H1 (cell line): ENCODE results near the gene TACR3. TPM values are rescaled to one million over a fixed set of nuclear protein-coding genes. Genes with fewer than 3 reads are reported as not detected.

ENCODE experiments used
- CTCF ChIA-PET: fragments of 300-600 bp; sonication (Branson Sonifier 250); formaldehyde crosslinking; loops from one replicate; lab custom pipeline; 2021; ENCODE audit not compliant: partially characterized antibody; lab: Charles Lee
- POLR2A ChIA-PET: fragments of 300-600 bp; sonication (Branson Sonifier 250); formaldehyde crosslinking; loops from one replicate; lab custom pipeline; 2021; ENCODE audit warnings: inconsistent platforms; ENCODE audit not compliant: partially characterized antibody; lab: Charles Lee
- DNase-seq, 2 experiments: peaks; one replicate each; pipeline versions ENCODE4 v3.0.0 to v3.0.0-alpha.2; 2010 to 2022; ENCODE audit warnings: low spot score in 2 of 2, low read depth in 1 of 2, mixed read lengths in 1 of 2
- FAIRE-seq: peaks from 2 replicates; lab custom pipeline; 2011; peaks lifted over from hg19 to GRCh38; lab: Jason Lieb, UNC
- H2AFZ ChIP-seq: 2 replicates; pipeline ENCODE4 v1.8.1; 2012; ENCODE audit warnings: low read length, inconsistent platforms
- H2AK5ac ChIP-seq: 2 replicates; pipeline ENCODE4 v1.6.1; 2013; ENCODE audit warnings: low read depth, low read length
- H2BK120ac ChIP-seq: replicated peaks from 2 replicates; pipeline ENCODE3; 2013; ENCODE audit warnings: low read depth, low read length, inconsistent platforms
- H2BK12ac ChIP-seq: 2 replicates; pipeline ENCODE4 v1.6.1; 2013; ENCODE audit warnings: low read depth, low read length
- H2BK15ac ChIP-seq: 2 replicates; pipeline ENCODE4 v1.6.1; 2013; ENCODE audit warnings: low read length
- H2BK20ac ChIP-seq: 2 replicates; pipeline ENCODE4 v1.6.1; 2013; ENCODE audit warnings: low read length
- H2BK5ac ChIP-seq: 2 replicates; pipeline ENCODE4 v1.6.1; 2013; ENCODE audit warnings: low read depth, low read length
- H3K14ac ChIP-seq: 2 replicates; pipeline ENCODE4 v1.6.1; 2013; ENCODE audit warnings: inconsistent platforms; ENCODE audit not compliant: insufficient read length
- H3K18ac ChIP-seq: 2 replicates; pipeline ENCODE4 v1.6.1; 2013; ENCODE audit warnings: low read length; ENCODE audit errors: extremely low read depth
- H3K23ac ChIP-seq: 2 replicates; pipeline ENCODE4 v1.6.1; 2013; ENCODE audit warnings: inconsistent platforms; ENCODE audit not compliant: insufficient read length
- H3K23me2 ChIP-seq: 2 replicates; pipeline ENCODE4 v1.6.1; 2013; ENCODE audit warnings: low read depth, low read length
- H3K27ac ChIP-seq: 2 replicates; pipeline ENCODE4 v1.6.1; 2011; ENCODE audit warnings: low read depth, low read length, inconsistent platforms
- H3K27me3 ChIP-seq, 4 experiments: replicated peaks in 1 of 4; 1 replicate in 1 of 4; 2 replicates in 3 of 4; pipeline versions ENCODE4 v1.6.1 to v1.8.1; 2011 to 2013; ENCODE audit warnings: low read length in 3 of 4, mild to moderate bottlenecking in 3 of 4, inconsistent platforms in 2 of 4, mixed read lengths in 2 of 4, moderate library complexity in 1 of 4; ENCODE audit not compliant: control insufficient read depth in 3 of 4, insufficient read depth in 3 of 4; ENCODE audit errors: extremely low read depth in 1 of 4
- H3K36me3 ChIP-seq, 4 experiments: 2 replicates each; pipeline versions ENCODE4 v1.6.1 to v1.8.1; 2011 to 2013; ENCODE audit warnings: mild to moderate bottlenecking in 4 of 4, low read length in 3 of 4, moderate library complexity in 2 of 4, control low read depth in 1 of 4, inconsistent platforms in 1 of 4; ENCODE audit not compliant: insufficient read depth in 4 of 4, control insufficient read depth in 2 of 4
- H3K4ac ChIP-seq: replicated peaks from 2 replicates; pipeline ENCODE3; 2013; ENCODE audit warnings: low read length, low read depth, mixed read lengths, inconsistent platforms; ENCODE audit not compliant: insufficient read length
- H3K4me1 ChIP-seq, 4 experiments: replicated peaks in 1 of 4; 1 replicate in 1 of 4; 2 replicates in 3 of 4; pipeline versions ENCODE4 v1.6.1 to v1.8.1; 2011 to 2013; ENCODE audit warnings: low read length in 3 of 4, inconsistent platforms in 2 of 4, mixed read lengths in 1 of 4; ENCODE audit not compliant: insufficient read depth in 4 of 4, control insufficient read depth in 3 of 4
- H3K4me2 ChIP-seq, 2 experiments: 2 replicates each; pipeline versions ENCODE4 v1.6.1 to v1.8.1; 2011 to 2013; ENCODE audit warnings: low read depth in 2 of 2, low read length in 2 of 2, control low read depth in 1 of 2, inconsistent platforms in 1 of 2, mild to moderate bottlenecking in 1 of 2; ENCODE audit not compliant: insufficient read depth in 1 of 2
- H3K4me3 ChIP-seq, 4 experiments: fragments of 200-600, 300-600 bp in 1 of 4; sonication (generic), shearing (Covaris generic), sonication (Bioruptor Twin) in 1 of 4; 2 replicates each; pipeline versions ENCODE4 v1.5.1 to v1.8.1; 2011 to 2016; ENCODE audit warnings: low read length in 4 of 4, low read depth in 3 of 4, control low read depth in 2 of 4, inconsistent platforms in 2 of 4, mild to moderate bottlenecking in 2 of 4, mixed read lengths in 1 of 4, moderate library complexity in 1 of 4; ENCODE audit not compliant: insufficient read depth in 2 of 4; ENCODE audit errors: extremely low read depth in 1 of 4
- H3K56ac ChIP-seq: replicated peaks from 2 replicates; pipeline ENCODE3; 2013; ENCODE audit warnings: low read depth, mild to moderate bottlenecking, mixed read lengths, low read length, inconsistent platforms; ENCODE audit not compliant: insufficient read length
- H3K79me1 ChIP-seq: 2 replicates; pipeline ENCODE4 v1.6.1; 2013; ENCODE audit warnings: low read depth, low read length, control low read depth
- H3K79me2 ChIP-seq, 2 experiments: 2 replicates each; pipeline versions ENCODE4 v1.6.1 to v1.8.1; 2012 to 2013; ENCODE audit warnings: low read length in 2 of 2, mild to moderate bottlenecking in 2 of 2, inconsistent platforms in 1 of 2; ENCODE audit not compliant: insufficient read depth in 2 of 2, control insufficient read depth in 1 of 2
- H3K9ac ChIP-seq, 4 experiments: replicated peaks in 1 of 4; 1 replicate in 1 of 4; 2 replicates in 3 of 4; pipeline versions ENCODE4 v1.6.1 to v1.8.1; 2011 to 2013; ENCODE audit warnings: low read depth in 3 of 4, low read length in 3 of 4, control low read depth in 2 of 4, mild to moderate bottlenecking in 2 of 4, moderate library complexity in 2 of 4, inconsistent platforms in 1 of 4; ENCODE audit errors: extremely low read depth in 1 of 4
- H3K9me3 ChIP-seq, 2 experiments: 2 replicates each; pipeline versions ENCODE4 v1.6.1 to v1.8.1; 2012 to 2013; ENCODE audit warnings: mild to moderate bottlenecking in 2 of 2, moderate library complexity in 2 of 2, control low read depth in 1 of 2, inconsistent platforms in 1 of 2, low read depth in 1 of 2, low read length in 1 of 2, mixed read lengths in 1 of 2; ENCODE audit not compliant: insufficient read depth in 2 of 2
- H4K20me1 ChIP-seq, 2 experiments: replicated peaks in 1 of 2; 2 replicates each; pipeline versions ENCODE3 to v1.8.1; 2011 to 2013; ENCODE audit warnings: inconsistent platforms in 2 of 2, low read length in 2 of 2, mild to moderate bottlenecking in 1 of 2; ENCODE audit not compliant: insufficient read depth in 2 of 2, control insufficient read depth in 1 of 2
- H4K5ac ChIP-seq: 2 replicates; pipeline ENCODE4 v1.6.1; 2013; ENCODE audit warnings: low read length, low read depth, mixed read lengths, inconsistent platforms; ENCODE audit not compliant: insufficient read length
- H4K8ac ChIP-seq: 2 replicates; pipeline ENCODE4 v1.8.0; 2013; ENCODE audit warnings: mild to moderate bottlenecking, moderate library complexity, low read length, inconsistent platforms; ENCODE audit not compliant: insufficient read depth; ENCODE audit errors: extremely low read depth
- H4K91ac ChIP-seq: replicated peaks from 2 replicates; pipeline ENCODE3; 2013; ENCODE audit warnings: low read length, mixed read lengths, inconsistent platforms; ENCODE audit not compliant: insufficient read length
- ASH2L ChIP-seq: fragments of 200-600, 300-600 bp; sonication (generic); IDR thresholded peaks from one replicate; pipeline ENCODE4 v1.7.1; 2017; ENCODE audit warnings: low read length
- SIRT6 ChIP-seq: IDR thresholded peaks from one replicate; pipeline ENCODE4 v1.7.1; 2012; ENCODE audit warnings: low read length, inconsistent platforms
- TEAD4 ChIP-seq: IDR thresholded peaks from 2 replicates; pipeline ENCODE4 v1.6.1; 2012; ENCODE audit warnings: low read depth, low read length, inconsistent platforms, mixed read lengths
- WGBS, 2 experiments: shearing (Covaris generic) in 1 of 2; methylation state at CpG; one replicate each; pipeline versions ENCODE4 v1.1.6 to v1.1.7; 2013 to 2015; ENCODE audit warnings: low lambda C conversion rate in 2 of 2, mixed read lengths in 2 of 2, inconsistent platforms in 1 of 2, low coverage in 1 of 2, missing lambda C conversion rate in 1 of 2; ENCODE audit not compliant: insufficient replicate concordance in 2 of 2, insufficient coverage in 1 of 2, insufficient read length in 1 of 2; ENCODE audit errors: extremely low coverage in 1 of 2, missing lambda C conversion rate in 1 of 2; 5-methylcytosine and 5-hydroxymethylcytosine counted together
- polyA plus RNA-seq, 7 experiments: library from polyadenylated mRNA; depleted of rRNA in 3 of 7; stranded (reverse) in 5 of 7; unstranded in 2 of 7; fragments of >200 nt in 5 of 7; fragments of 200-250 nt in 2 of 7; gene quantifications; 1 replicate in 5 of 7; 2 replicates in 1 of 7; 4 replicates in 1 of 7; pipeline versions ENCODE4 v1.2.1 to v1.2.3, GENCODE V29; 2011 to 2013; ENCODE audit warnings: missing spikeins in 2 of 7, mixed read lengths in 2 of 7
- total RNA-seq: library from RNA; stranded (reverse); fragmentation: NEBNext Ultra II Directional; extraction: Animal tissue kit (Norgen Biotek cat#: 25700); gene quantifications from 2 replicates; pipeline ENCODE4 v1.2.1, GENCODE V29; 2021

Gene TACR3
- total and polyA plus RNA-seq, 2 of the 8 experiments (the other 6 are each of a cell fraction or from before 2014, with no cell fraction given), result 0.30 to 2.3 TPM

- Histone ChIP-seq H4K8ac (no peak overlapping the region), H2BK5ac (no peak overlapping the region), H3K23me2 (no peaks in the 10 kb centered on the region), H3K9ac (no peak overlapping the region), H3K18ac (no peak overlapping the region), H3K27ac (no peak overlapping the region), H3K14ac (no peak overlapping the region), H3K27me3 (no peaks in the 10 kb centered on the region), H3K4ac (no peak overlapping the region), H3K79me2 (no peaks in the 10 kb centered on the region), H2BK15ac (no peak overlapping the region)
- POLR2A ChIA-PET, result no interaction called here
- no peak for TF ChIP-seq ASH2L
- 0 out of 2 replicates have a peak, but pooled peaks have one; percentile 4 for TF ChIP-seq TEAD4
- TF ChIP-seq SIRT6, result no peak
- TF ChIP-seq, all 59 proteins: peak for 1
- Histone ChIP-seq H3K56ac (no peak overlapping the region), H4K20me1 (no peaks in the 10 kb centered on the region), H2BK120ac (no peak overlapping the region), H3K9me3 (no peaks in the 10 kb centered on the region), H3K4me1 (no peaks in the 10 kb centered on the region; a peak in 1 of 7 replicates), H3K4me2 (no peak overlapping the region), H3K36me3 (no peaks in the 10 kb centered on the region), H4K91ac (no peak overlapping the region), H4K5ac (no peak overlapping the region), H2AFZ (no peak overlapping the region), H3K4me3 (no peak overlapping the region), H2BK12ac (no peak overlapping the region), H3K79me1 (no peaks in the 10 kb centered on the region), H3K23ac (no peak overlapping the region), H2BK20ac (no peak overlapping the region), H2AK5ac (no peak overlapping the region)
- CTCF ChIA-PET, result interaction anchor here (0.9 to 1.5 kb wide), 2 partner anchors 159 to 307 kb away, joined by 3 read pairs; no protein-coding TSS in a partner anchor
- WGBS, 2 experiments, result 86% methylated on average over 6 of the region's 6 CpGs; no CpG with 5 or more reads in 1 of the 2 experiments
- FAIRE-seq (no peak), DNase-seq (no peak)
These were observed 93.5 kb downstream of the TACR3 start for GRCh38 chr4:103626296-103626695.
